Aorta (tissue), 5 donors: ENCODE data around the gene ZNF426. TPM values are rescaled to one million over a fixed set of nuclear protein-coding genes. Genes with fewer than 3 reads are reported as not detected.
A peak's percentile ranks its signal among the peaks of the same experiment; 100 is the strongest.
"Not testable (repeated sequence)": the region's sequence is repeated elsewhere in the genome, so short reads cannot be mapped to it uniquely, and the experiment has no call there.

Experiments used
- ATAC-seq: fragments of 200-7000 bp; cut with Tn5 transposase; one replicate; pipeline ENCODE4 v1.9.1; 2022; ENCODE audit warnings: moderate library complexity; ENCODE audit not compliant: low FRiP score
- DNase-seq, 2 donors: peaks; one replicate each; pipeline ENCODE4 v3.0.0-alpha.2; 2020
- H3K27ac ChIP-seq, 2 donors: one replicate each; pipeline ENCODE4 v1.5.1; 2013; ENCODE audit warnings: low read length in 2 of 2, mild to moderate bottlenecking in 2 of 2, moderate library complexity in 2 of 2, control low read depth in 1 of 2, inconsistent platforms in 1 of 2, low read depth in 1 of 2
- H3K27me3 ChIP-seq, 2 donors: one replicate each; pipeline ENCODE4 v1.6.1; 2013; ENCODE audit warnings: control low read depth in 1 of 2, low read length in 1 of 2, mild to moderate bottlenecking in 1 of 2, moderate library complexity in 1 of 2; ENCODE audit not compliant: insufficient read depth in 2 of 2, control insufficient read depth in 1 of 2
- H3K36me3 ChIP-seq, 2 donors: one replicate each; pipeline ENCODE4 v1.6.1; 2013; ENCODE audit warnings: control low read depth in 1 of 2, low read length in 1 of 2, mild to moderate bottlenecking in 1 of 2; ENCODE audit not compliant: insufficient read depth in 2 of 2, control insufficient read depth in 1 of 2
- H3K4me1 ChIP-seq, 2 donors: one replicate each; pipeline ENCODE4 v1.6.1; 2013; ENCODE audit warnings: low read length in 2 of 2, control low read depth in 1 of 2, mild to moderate bottlenecking in 1 of 2, moderate library complexity in 1 of 2; ENCODE audit not compliant: insufficient read depth in 2 of 2, control insufficient read depth in 1 of 2
- H3K4me3 ChIP-seq, 2 donors: one replicate each; pipeline ENCODE4 v1.5.1; 2013; ENCODE audit warnings: low read length in 2 of 2, control low read depth in 1 of 2, mild to moderate bottlenecking in 1 of 2
- H3K9me3 ChIP-seq: one replicate; pipeline ENCODE4 v1.6.1; 2013; ENCODE audit warnings: mild to moderate bottlenecking, low read length; ENCODE audit not compliant: control insufficient read depth
- WGBS, 2 donors: extraction: QIAGEN DNeasy Blood & Tissue Kit; methylation state at CpG; one replicate each; pipeline ENCODE4 v1.1.7; 2013; 5-methylcytosine and 5-hydroxymethylcytosine counted together
- intact Hi-C, 2 donors: fragments of 100-400 bp; cut with DNase I; formaldehyde crosslinking; loops; one replicate each; pipeline versions ENCODE4 v1.14.2 to v1.15.0; 2022
- polyA plus RNA-seq, 2 donors: library from polyadenylated mRNA; stranded (reverse); fragments of 200-250 nt; gene quantifications; one replicate each; pipeline ENCODE4 v1.2.3, GENCODE V29; 2013
- total RNA-seq, 2 donors: library from RNA; stranded (reverse); fragmentation: NEBNext Ultra II Directional; extraction: Animal tissue kit (Norgen Biotek cat#: 25700); gene quantifications; one replicate each; pipeline ENCODE4 v1.2.1, GENCODE V29; 2021
- donor health status: healthy with polysubstance abuse.
- donor health status: Bipolar disorder and iron deficiency.
- donor health status: DM: no; HTN: no; CAD: no.
- donor health status: DM: no; HTN: no; CAD: no.
- donor health status: DM: yes; HTN: yes; CAD: no.

ZNF426 gene
- total and polyA plus RNA-seq, 4 donors = 2.0 to 22.2 (median 11.0) TPM

GRCh38 chr19:9565900-9566705 is 27.7 kb upstream of the ZNF426 start:
- no peak for ATAC-seq
- Histone ChIP-seq H3K4me3 (peak overlapping the region in 1 of 2 donors; percentile 6), H3K9me3 (peaks cover 41% of the 10 kb centered on the region), H3K4me1 (no peaks in the 10 kb centered on the region), H3K27ac (no peak overlapping the region), H3K27me3 (no peaks in the 10 kb centered on the region), H3K36me3 (peaks cover 17 to 48% of the 10 kb centered on the region in 2 donors)
- DNase-seq = no peak
- intact Hi-C loops = no loop called here
- WGBS, 2 donors = 87 to 93% methylated on average over 9 of the region's 9 CpGs

DNA sequence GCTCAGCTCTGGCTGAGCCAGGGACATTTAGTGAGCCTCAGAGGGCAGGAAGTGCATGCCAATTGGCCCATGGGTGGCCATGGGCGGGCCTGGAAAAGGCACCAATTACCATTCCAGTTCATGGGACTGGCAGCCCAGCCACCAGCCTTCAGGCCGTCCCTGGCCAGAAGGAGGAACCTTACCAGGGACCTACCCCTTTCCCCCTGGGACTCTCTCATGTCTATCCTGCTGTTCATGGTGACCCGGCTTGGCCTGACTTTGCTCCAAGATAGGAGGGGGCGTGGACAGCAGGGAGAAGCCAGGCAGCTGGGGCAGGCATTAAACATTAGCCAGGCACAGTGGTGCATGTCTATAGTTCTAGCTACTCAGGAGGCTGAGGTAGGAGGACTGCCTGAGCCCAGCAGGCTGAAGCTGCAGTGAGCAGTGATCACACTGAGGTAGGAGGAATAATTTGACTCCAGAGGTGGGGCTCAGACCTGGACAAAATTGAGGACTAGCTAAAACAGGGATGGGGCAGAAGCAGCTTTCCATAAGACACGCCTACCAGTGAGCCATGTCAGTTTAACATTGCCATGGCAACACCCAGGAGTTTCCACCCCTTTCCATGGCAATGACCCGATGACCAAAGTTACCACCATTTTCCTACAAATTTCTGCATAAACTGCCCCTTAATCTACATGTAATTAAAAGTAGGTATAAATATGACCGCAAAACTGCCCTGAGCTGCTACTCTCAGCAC is 14.3 kb upstream of the ZNF426 start:
- intact Hi-C loops = no loop called here
- no peaks in the 10 kb centered on the region for H3K27me3 ChIP-seq
- H3K27ac ChIP-seq = no peak overlapping the region
- 91 to 92% methylated on average over 7 of the region's 7 CpGs for WGBS, 2 donors
- ATAC-seq (no peak), DNase-seq (no peak)
- no peak overlapping the region for H3K4me3 ChIP-seq
- H3K36me3 ChIP-seq = no peaks in the 10 kb centered on the region
- peaks cover 7% of the 10 kb centered on the region for H3K9me3 ChIP-seq
- H3K4me1 ChIP-seq = no peaks in the 10 kb centered on the region

DNA sequence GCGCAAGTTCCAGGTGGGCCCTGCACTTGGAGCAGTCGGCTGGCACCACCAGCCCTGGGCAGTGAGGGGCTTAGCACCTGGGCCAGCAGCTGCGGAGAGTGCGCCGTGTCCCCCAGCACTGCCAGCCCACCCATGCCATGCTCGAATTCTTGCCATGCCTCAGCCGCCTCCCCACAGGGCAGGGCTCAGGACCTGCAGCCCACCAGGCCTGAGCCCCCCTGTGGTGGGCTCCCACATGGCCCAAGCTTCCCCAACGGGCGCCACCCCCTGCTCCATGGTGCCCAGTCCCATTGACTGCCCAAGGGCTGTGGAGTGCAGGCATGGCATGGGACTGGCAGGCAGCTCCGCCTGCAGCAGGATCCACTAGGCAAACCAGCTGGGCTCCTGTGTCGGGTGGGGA is 9.4 kb upstream of the ZNF426 start:
- peaks cover 12% of the 10 kb centered on the region for H3K9me3 ChIP-seq
- intact Hi-C loops = no loop called here
- H3K4me1 ChIP-seq = no peaks in the 10 kb centered on the region
- ATAC-seq (no peak), DNase-seq (no peak)
- no peaks in the 10 kb centered on the region for H3K27me3 ChIP-seq
- no peaks in the 10 kb centered on the region for H3K36me3 ChIP-seq
- no peak overlapping the region for H3K27ac ChIP-seq
- H3K4me3 ChIP-seq = no peak overlapping the region
- 91% methylated on average over 11 of the region's 11 CpGs for WGBS, 2 donors

- intact Hi-C loops, DNase-seq, H3K36me3 ChIP-seq, H3K4me3 ChIP-seq, ATAC-seq, H3K4me1 ChIP-seq, H3K27ac ChIP-seq, H3K27me3 ChIP-seq, H3K9me3 ChIP-seq: not testable (repeated sequence)
- WGBS, 2 donors = 84 to 93% methylated on average over 10 to 12 of the region's 12 CpGs
These were observed 2.8 kb upstream of the ZNF426 start for GRCh38 chr19:9541281-9541680.

DNA sequence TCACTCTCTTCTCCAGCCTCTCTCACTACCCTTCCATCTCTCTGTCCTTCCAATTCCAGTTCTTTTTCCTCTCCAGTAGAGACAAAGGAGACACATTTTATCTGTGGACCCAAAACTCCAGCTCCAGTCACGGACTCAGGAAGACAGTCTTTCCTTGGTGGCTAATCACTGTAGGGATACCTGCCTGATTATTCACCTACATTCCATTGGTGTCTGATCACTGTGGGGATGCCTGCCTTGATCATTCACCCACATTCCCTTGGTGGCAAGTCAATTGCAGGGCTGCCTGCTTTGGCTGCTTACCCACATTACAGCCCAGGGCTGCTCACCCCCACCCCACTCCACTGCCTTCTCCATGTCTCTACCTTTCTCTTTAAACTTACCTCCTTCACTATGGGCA is 1.5 kb upstream of the ZNF426 start:
- DNase-seq, H3K27ac ChIP-seq, H3K36me3 ChIP-seq, H3K9me3 ChIP-seq, H3K4me1 ChIP-seq, ATAC-seq, H3K27me3 ChIP-seq, H3K4me3 ChIP-seq: not testable (repeated sequence)
- intact Hi-C loops = loop anchor here in 1 of 2 donors (10.0 kb wide), 1 partner anchor 215 kb away; the partner anchor contains the start of gene ZNF559
- 41 to 98% methylated on average over 1 of the region's 1 CpG for WGBS, 2 donors

DNA sequence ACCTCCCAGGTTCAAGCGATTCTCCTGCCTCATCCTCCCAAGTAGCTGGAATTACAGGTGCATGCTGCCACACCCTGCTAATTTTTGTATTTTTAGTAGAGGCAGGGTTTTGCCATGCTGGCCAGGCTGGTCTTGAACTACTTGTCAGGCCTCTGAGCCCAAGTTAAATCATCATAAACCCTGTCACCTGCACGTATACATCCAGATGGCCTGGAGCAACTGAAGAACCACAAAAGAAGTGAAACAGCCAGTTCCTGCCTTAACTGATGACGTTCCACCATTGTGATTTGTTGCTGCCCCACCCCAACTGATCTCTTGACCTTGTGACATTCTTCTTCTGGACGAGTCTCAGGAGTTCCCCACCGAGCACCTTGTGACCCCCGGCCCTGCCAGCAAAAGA is 756 bp upstream of the ZNF426 start:
- DNase-seq, H3K4me1 ChIP-seq, H3K9me3 ChIP-seq, ATAC-seq, H3K27me3 ChIP-seq, H3K27ac ChIP-seq, H3K4me3 ChIP-seq, H3K36me3 ChIP-seq: not testable (repeated sequence)
- intact Hi-C loops = loop anchor here in 1 of 2 donors (10.0 kb wide), 1 partner anchor 214 kb away; the partner anchor contains the start of gene ZNF559
- 87 to 92% methylated on average over 6 of the region's 6 CpGs for WGBS, 2 donors

DNA sequence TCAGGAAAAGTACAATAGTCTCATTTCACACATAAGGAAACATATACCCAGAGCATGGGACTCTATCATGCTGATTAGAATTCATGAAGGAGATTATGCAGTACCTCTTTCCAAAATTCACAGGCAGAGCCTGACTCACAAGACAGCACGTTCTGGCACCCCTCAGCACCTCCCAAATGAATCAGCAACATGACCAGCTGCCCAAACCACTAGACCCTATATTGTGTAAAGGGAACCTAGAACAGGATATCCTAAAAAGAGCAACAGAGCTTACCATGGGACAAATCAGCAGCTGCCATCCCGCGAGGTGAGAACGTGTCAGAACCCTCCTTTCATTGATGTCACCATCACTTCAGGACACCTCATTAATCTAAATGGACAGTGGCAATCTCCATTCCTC is 2.5 kb downstream of the ZNF426 start:
- DNase-seq = no peak
- peaks cover 10% of the 10 kb centered on the region for H3K9me3 ChIP-seq
- intact Hi-C loops = loop anchor here in 1 of 2 donors (10.0 kb wide), 1 partner anchor 211 kb away; the partner anchor contains the start of gene ZNF559

DNA sequence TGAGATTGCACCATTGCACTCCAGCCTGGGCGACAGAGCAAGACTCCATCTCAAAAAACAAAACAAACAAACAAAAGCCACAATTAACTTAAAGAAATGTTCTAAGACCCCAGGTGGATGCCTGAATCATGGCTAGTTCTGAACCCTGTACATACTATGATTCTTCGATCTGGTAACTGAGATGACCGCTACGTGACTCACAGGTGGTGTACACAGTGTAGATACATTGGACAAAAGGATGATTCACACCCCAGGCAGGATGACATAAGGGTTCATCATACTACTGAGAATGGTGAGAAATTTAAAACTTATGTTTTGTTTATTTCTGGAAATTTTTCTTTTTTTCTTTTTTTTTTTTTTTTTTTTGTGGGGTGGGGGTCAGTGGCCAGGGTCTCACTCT is 6.5 kb downstream of the ZNF426 start:
- intact Hi-C loops = loop anchor here in 1 of 2 donors (10.0 kb wide), 1 partner anchor 207 kb away; the partner anchor contains the start of gene ZNF559
- 98% methylated on average over 4 of the region's 4 CpGs for WGBS, 2 donors
- Histone ChIP-seq H3K36me3 (peaks cover 38 to 61% of the 10 kb centered on the region in 2 donors), H3K4me3 (no peak overlapping the region), H3K9me3 (peaks cover 34% of the 10 kb centered on the region), H3K27ac (no peak overlapping the region), H3K27me3 (no peaks in the 10 kb centered on the region), H3K4me1 (no peaks in the 10 kb centered on the region)
- no peak for ATAC-seq
- DNase-seq = no peak

More for the DNA sequence above, 2.5 kb downstream of the ZNF426 start:
- Histone ChIP-seq H3K4me3 (no peak overlapping the region), H3K27ac (no peak overlapping the region), H3K36me3 (peaks cover 19 to 33% of the 10 kb centered on the region in 2 donors), H3K27me3 (no peaks in the 10 kb centered on the region), H3K4me1 (no peaks in the 10 kb centered on the region)
- no peak for ATAC-seq
- WGBS, 2 donors = 94 to 100% methylated on average over 4 of the region's 4 CpGs
